Gastrocnemius medialis (tissue), 4 donors: ENCODE data around the gene GALNS.

Source experiments
- POLR2A ChIP-seq, 2 donors: fragments of 450-650 bp; IDR thresholded peaks; one replicate each; pipeline ENCODE4 v1.6.1; 2017; ENCODE audit warnings: antibody characterized with exemption in 2 of 2, mild to moderate bottlenecking in 2 of 2, moderate library complexity in 2 of 2
- TF ChIP-seq, protein P1 (sequence below), 5 experiments: fragments of 450-650 bp in 3 of 5; fragments of 200-600 bp in 2 of 5; sonication (generic) in 2 of 5; IDR thresholded peaks in 4 of 5; conservative IDR thresholded peaks in 1 of 5; 1 replicate in 4 of 5; 2 replicates in 1 of 5; pipeline ENCODE4 v1.5.1; 2016 to 2019; ENCODE audit warnings: antibody characterized with exemption in 5 of 5, mild to moderate bottlenecking in 3 of 5, moderate library complexity in 3 of 5

DNA sequence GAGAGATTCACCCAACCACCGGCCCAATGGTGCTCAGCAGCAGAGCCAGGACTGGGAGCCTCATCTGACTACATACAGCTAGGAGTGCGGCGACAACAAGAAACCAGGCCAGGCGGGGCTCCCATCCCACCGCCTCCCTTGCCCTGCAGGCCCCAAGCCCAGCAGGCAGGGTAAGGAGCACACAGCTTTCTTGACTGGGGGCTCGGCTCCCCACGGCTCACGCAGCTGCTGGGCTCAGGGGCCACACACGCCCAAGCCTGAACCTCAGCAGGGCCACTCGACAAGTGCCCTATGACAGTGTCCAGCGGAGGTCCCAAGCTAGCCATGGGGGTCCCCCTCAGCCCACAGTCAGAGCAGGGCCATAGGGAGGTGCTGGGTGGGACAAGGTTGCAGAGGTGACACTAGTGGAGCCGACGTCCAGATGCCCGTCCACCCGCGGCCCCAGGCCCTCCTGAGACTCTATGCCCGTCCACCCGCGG, 85.4 kb downstream of the GALNS start:
- TF ChIP-seq, protein P1, sequence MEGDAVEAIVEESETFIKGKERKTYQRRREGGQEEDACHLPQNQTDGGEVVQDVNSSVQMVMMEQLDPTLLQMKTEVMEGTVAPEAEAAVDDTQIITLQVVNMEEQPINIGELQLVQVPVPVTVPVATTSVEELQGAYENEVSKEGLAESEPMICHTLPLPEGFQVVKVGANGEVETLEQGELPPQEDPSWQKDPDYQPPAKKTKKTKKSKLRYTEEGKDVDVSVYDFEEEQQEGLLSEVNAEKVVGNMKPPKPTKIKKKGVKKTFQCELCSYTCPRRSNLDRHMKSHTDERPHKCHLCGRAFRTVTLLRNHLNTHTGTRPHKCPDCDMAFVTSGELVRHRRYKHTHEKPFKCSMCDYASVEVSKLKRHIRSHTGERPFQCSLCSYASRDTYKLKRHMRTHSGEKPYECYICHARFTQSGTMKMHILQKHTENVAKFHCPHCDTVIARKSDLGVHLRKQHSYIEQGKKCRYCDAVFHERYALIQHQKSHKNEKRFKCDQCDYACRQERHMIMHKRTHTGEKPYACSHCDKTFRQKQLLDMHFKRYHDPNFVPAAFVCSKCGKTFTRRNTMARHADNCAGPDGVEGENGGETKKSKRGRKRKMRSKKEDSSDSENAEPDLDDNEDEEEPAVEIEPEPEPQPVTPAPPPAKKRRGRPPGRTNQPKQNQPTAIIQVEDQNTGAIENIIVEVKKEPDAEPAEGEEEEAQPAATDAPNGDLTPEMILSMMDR (IDR thresholded peaks at IDR 0.05 in 4 of 5, conservative IDR thresholded peaks at IDR 0.05 in 1 of 5) = no peak
- no peak for TF ChIP-seq POLR2A (IDR thresholded peaks at IDR 0.05)
